ENCODE measurements around the gene ADGRV1. TPM values are rescaled to one million over a fixed set of nuclear protein-coding genes. Genes with fewer than 3 reads are reported as not detected.

Gene ADGRV1
- total RNA-seq, 4 donors from 2014 or later: 2.5 to 7.5 (median 4.5) TPM

GRCh38 chr5:91025449-91025848 lies 466.9 kb downstream of the ADGRV1 start:
- H3K27ac ChIP-seq: no peak overlapping the region
- 66% methylated on average over 3 of the region's 3 CpGs for WGBS
- TF ChIP-seq EP300 (IDR thresholded peaks at IDR 0.05) (no peak), POLR2A (IDR thresholded peaks at IDR 0.05) (no peak), POLR2AphosphoS5 (IDR thresholded peaks at IDR 0.05) (no peak), CTCF (IDR thresholded peaks at IDR 0.05) (no peak)

GRCh38 chr5:91025956-91026355 lies 467.4 kb downstream of the ADGRV1 start:
- Histone ChIP-seq H3K9me3 (no peaks in the 10 kb centered on the region), H3K36me3 (no peaks in the 10 kb centered on the region), H3K27ac (no peak overlapping the region), H3K27me3 (no peaks in the 10 kb centered on the region), H3K4me1 (peaks cover 49% of the 10 kb centered on the region), H3K4me3 (no peak overlapping the region)
- no peak for DNase-seq (ENCODE audit: low spot score in 2 of 2)
- no peak for TF ChIP-seq EP300 (IDR thresholded peaks at IDR 0.05)
- no peak for TF ChIP-seq CTCF (IDR thresholded peaks at IDR 0.05)
- TF ChIP-seq POLR2AphosphoS5 (IDR thresholded peaks at IDR 0.05): no peak
- TF ChIP-seq POLR2A (IDR thresholded peaks at IDR 0.05): no peak
- 87% methylated on average over 2 of the region's 2 CpGs for WGBS

More at GRCh38 chr5:91025449-91025848, 466.9 kb downstream of the ADGRV1 start:
- Histone ChIP-seq H3K27me3 (no peaks in the 10 kb centered on the region), H3K4me3 (no peak overlapping the region), H3K9me3 (no peaks in the 10 kb centered on the region), H3K4me1 (peaks cover 49% of the 10 kb centered on the region), H3K36me3 (no peaks in the 10 kb centered on the region)
- DNase-seq (ENCODE audit: low spot score in 2 of 2): no peak

- Histone ChIP-seq H3K36me3 (no peaks in the 10 kb centered on the region), H3K4me3 (no peak overlapping the region), H3K27ac (no peak overlapping the region), H3K27me3 (no peaks in the 10 kb centered on the region), H3K9me3 (no peaks in the 10 kb centered on the region), H3K4me1 (peaks cover 47% of the 10 kb centered on the region)
- no peak for TF ChIP-seq POLR2A (IDR thresholded peaks at IDR 0.05)
- no peak for TF ChIP-seq CTCF (IDR thresholded peaks at IDR 0.05)
- TF ChIP-seq POLR2AphosphoS5 (IDR thresholded peaks at IDR 0.05): no peak
- TF ChIP-seq EP300 (IDR thresholded peaks at IDR 0.05): no peak
- DNase-seq (ENCODE audit: low spot score in 2 of 2): no peak
- 70% methylated on average over 4 of the region's 4 CpGs for WGBS
Observed at GRCh38 chr5:91026466-91026865, 467.9 kb downstream of the ADGRV1 start.

- Histone ChIP-seq H3K27ac (no peak overlapping the region), H3K27me3 (no peaks in the 10 kb centered on the region), H3K36me3 (no peaks in the 10 kb centered on the region), H3K4me1 (peaks cover 37% of the 10 kb centered on the region), H3K9me3 (no peaks in the 10 kb centered on the region), H3K4me3 (no peak overlapping the region)
- no peak for TF ChIP-seq CTCF (IDR thresholded peaks at IDR 0.05)
- TF ChIP-seq POLR2AphosphoS5 (IDR thresholded peaks at IDR 0.05): no peak
- no peak for TF ChIP-seq POLR2A (IDR thresholded peaks at IDR 0.05)
- no peak for TF ChIP-seq EP300 (IDR thresholded peaks at IDR 0.05)
- 82% methylated on average over 1 of the region's 1 CpG for WGBS
- DNase-seq (ENCODE audit: low spot score in 2 of 2): no peak
Observed at GRCh38 chr5:91027405-91028139, 469.0 kb downstream of the ADGRV1 start.

GRCh38 chr5:91028499-91028956 lies 469.9 kb downstream of the ADGRV1 start:
- Histone ChIP-seq H3K4me1 (peaks cover 32% of the 10 kb centered on the region), H3K27me3 (no peaks in the 10 kb centered on the region), H3K4me3 (no peak overlapping the region), H3K9me3 (no peaks in the 10 kb centered on the region), H3K27ac (no peak overlapping the region), H3K36me3 (no peaks in the 10 kb centered on the region)
- TF ChIP-seq POLR2AphosphoS5 (IDR thresholded peaks at IDR 0.05) (no peak), CTCF (IDR thresholded peaks at IDR 0.05) (no peak), EP300 (IDR thresholded peaks at IDR 0.05) (no peak), POLR2A (IDR thresholded peaks at IDR 0.05) (no peak)
- WGBS: 67% methylated on average over 2 of the region's 2 CpGs
- no peak for DNase-seq (ENCODE audit: low spot score in 2 of 2)
